GM23338 (cell line): ENCODE results near the gene PITPNC1.

Experiments used
- CREB1 ChIP-seq: fragments of 250-450 bp; sonication (Bioruptor Pico); IDR thresholded peaks from 2 replicates; pipeline ENCODE4 v1.5.0; 2020; ENCODE audit warnings: low read depth, mild to moderate bottlenecking, moderate library complexity
- CTCF ChIP-seq, 2 experiments: fragments of 200-600 bp in 1 of 2; sonication (generic) in 1 of 2; conservative IDR thresholded peaks; 2 replicates each; pipeline versions ENCODE4 v1.5.1 to v1.6.1; 2016 to 2017; ENCODE audit warnings: antibody characterized with exemption in 2 of 2, low read depth in 2 of 2, mild to moderate bottlenecking in 2 of 2, moderate library complexity in 1 of 2
- EZH2 ChIP-seq: fragments of 200-600 bp; sonication (generic); IDR thresholded peaks from one replicate; pipeline ENCODE4 v1.8.0; 2017; ENCODE audit warnings: antibody characterized with exemption, mild to moderate bottlenecking, low read depth; ENCODE audit not compliant: unreplicated experiment
- EZH2phosphoT487 ChIP-seq: fragments of 200-600 bp; sonication (generic); IDR thresholded peaks from one replicate; pipeline ENCODE4 v1.8.1; 2018; ENCODE audit warnings: antibody characterized with exemption; ENCODE audit not compliant: unreplicated experiment
- POLR2AphosphoS5 ChIP-seq: IDR thresholded peaks from 2 replicates; pipeline ENCODE4 v1.6.1; 2016; ENCODE audit warnings: antibody characterized with exemption, low read depth
- ZNF331 ChIP-seq: fragments of 250-450 bp; sonication (Bioruptor Pico); IDR thresholded peaks from 2 replicates; pipeline ENCODE4 v1.5.0; 2020; ENCODE audit warnings: low read depth, mild to moderate bottlenecking, moderate library complexity
- TF ChIP-seq, protein P1 (sequence below): IDR thresholded peaks from one replicate; pipeline ENCODE4 v1.6.1; 2018; ENCODE audit warnings: antibody characterized with exemption; ENCODE audit not compliant: unreplicated experiment

- TF ChIP-seq CTCF (conservative IDR thresholded peaks at IDR 0.05; ENCODE audit: low read depth in 2 of 2) (no peak), EZH2 (no peak), POLR2AphosphoS5 (no peak), CREB1 (CRISPR knock-in tag) (no peak), ZNF331 (CRISPR knock-in tag) (no peak), EZH2phosphoT487 (no peak)
- TF ChIP-seq, protein P1, sequence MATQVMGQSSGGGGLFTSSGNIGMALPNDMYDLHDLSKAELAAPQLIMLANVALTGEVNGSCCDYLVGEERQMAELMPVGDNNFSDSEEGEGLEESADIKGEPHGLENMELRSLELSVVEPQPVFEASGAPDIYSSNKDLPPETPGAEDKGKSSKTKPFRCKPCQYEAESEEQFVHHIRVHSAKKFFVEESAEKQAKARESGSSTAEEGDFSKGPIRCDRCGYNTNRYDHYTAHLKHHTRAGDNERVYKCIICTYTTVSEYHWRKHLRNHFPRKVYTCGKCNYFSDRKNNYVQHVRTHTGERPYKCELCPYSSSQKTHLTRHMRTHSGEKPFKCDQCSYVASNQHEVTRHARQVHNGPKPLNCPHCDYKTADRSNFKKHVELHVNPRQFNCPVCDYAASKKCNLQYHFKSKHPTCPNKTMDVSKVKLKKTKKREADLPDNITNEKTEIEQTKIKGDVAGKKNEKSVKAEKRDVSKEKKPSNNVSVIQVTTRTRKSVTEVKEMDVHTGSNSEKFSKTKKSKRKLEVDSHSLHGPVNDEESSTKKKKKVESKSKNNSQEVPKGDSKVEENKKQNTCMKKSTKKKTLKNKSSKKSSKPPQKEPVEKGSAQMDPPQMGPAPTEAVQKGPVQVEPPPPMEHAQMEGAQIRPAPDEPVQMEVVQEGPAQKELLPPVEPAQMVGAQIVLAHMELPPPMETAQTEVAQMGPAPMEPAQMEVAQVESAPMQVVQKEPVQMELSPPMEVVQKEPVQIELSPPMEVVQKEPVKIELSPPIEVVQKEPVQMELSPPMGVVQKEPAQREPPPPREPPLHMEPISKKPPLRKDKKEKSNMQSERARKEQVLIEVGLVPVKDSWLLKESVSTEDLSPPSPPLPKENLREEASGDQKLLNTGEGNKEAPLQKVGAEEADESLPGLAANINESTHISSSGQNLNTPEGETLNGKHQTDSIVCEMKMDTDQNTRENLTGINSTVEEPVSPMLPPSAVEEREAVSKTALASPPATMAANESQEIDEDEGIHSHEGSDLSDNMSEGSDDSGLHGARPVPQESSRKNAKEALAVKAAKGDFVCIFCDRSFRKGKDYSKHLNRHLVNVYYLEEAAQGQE: no peak
Measured at GRCh38 chr17:67412941-67413340, 35.9 kb downstream of the PITPNC1 start.
